Neutrophil (primary cell): ENCODE measurements around the gene LRTM1.

Experiments used
- H3K27ac ChIP-seq: fragments of 200-600 bp; sonication (generic); 2 replicates; pipeline ENCODE4 v1.5.1; 2016; ENCODE audit warnings: mild to moderate bottlenecking, moderate library complexity
- H3K27me3 ChIP-seq: fragments of 200-600 bp; sonication (generic); 2 replicates; pipeline ENCODE4 v1.6.0; 2016; ENCODE audit warnings: mild to moderate bottlenecking
- H3K36me3 ChIP-seq: fragments of 200-600 bp; sonication (generic); 2 replicates; pipeline ENCODE4 v1.5.1; 2017
- H3K4me1 ChIP-seq, 2 experiments: fragments of 200-600 bp in 1 of 2; sonication (generic) in 1 of 2; 1 replicate in 1 of 2; 2 replicates in 1 of 2; pipeline versions ENCODE4 v1.5.1 to v1.6.1; 2013 to 2016; ENCODE audit warnings: low read depth in 1 of 2, low read length in 1 of 2, mild to moderate bottlenecking in 1 of 2, moderate library complexity in 1 of 2; ENCODE audit not compliant: control insufficient read depth in 1 of 2, insufficient read depth in 1 of 2
- H3K4me3 ChIP-seq, 2 experiments: fragments of 200-600 bp in 1 of 2; sonication (generic) in 1 of 2; 1 replicate in 1 of 2; 2 replicates in 1 of 2; pipeline ENCODE4 v1.5.1; 2013 to 2016; ENCODE audit warnings: low read depth in 1 of 2, low read length in 1 of 2, mild to moderate bottlenecking in 1 of 2, moderate library complexity in 1 of 2
- H3K9me3 ChIP-seq: fragments of 200-600 bp; sonication (generic); 2 replicates; pipeline ENCODE4 v1.5.1; 2016
- CTCF ChIP-seq: fragments of 200-600 bp; sonication (generic); IDR thresholded peaks from 2 replicates; pipeline ENCODE4 v1.5.1; 2016; ENCODE audit warnings: antibody characterized with exemption

The LRTM1 gene

GRCh38 chr3:54882129-54882833, 45.6 kb downstream of the LRTM1 start:
- TF ChIP-seq CTCF: no peak
- Histone ChIP-seq H3K27me3 (no peaks in the 10 kb centered on the region), H3K27ac (no peak overlapping the region), H3K4me3 (no peak overlapping the region), H3K36me3 (no peaks in the 10 kb centered on the region), H3K9me3 (no peaks in the 10 kb centered on the region), H3K4me1 (no peaks in the 10 kb centered on the region)

- Histone ChIP-seq H3K36me3 (no peaks in the 10 kb centered on the region), H3K4me1 (no peaks in the 10 kb centered on the region), H3K27ac (no peak overlapping the region), H3K9me3 (no peaks in the 10 kb centered on the region), H3K27me3 (no peaks in the 10 kb centered on the region), H3K4me3 (no peak overlapping the region)
- no peak for TF ChIP-seq CTCF
These were observed 49.7 kb downstream of the LRTM1 start for GRCh38 chr3:54878145-54878544.

- TF ChIP-seq CTCF: no peak
- Histone ChIP-seq H3K4me3 (no peak overlapping the region), H3K9me3 (no peaks in the 10 kb centered on the region), H3K36me3 (no peaks in the 10 kb centered on the region), H3K27ac (no peak overlapping the region), H3K27me3 (no peaks in the 10 kb centered on the region), H3K4me1 (no peaks in the 10 kb centered on the region)
These were observed 50.1 kb downstream of the LRTM1 start for GRCh38 chr3:54877730-54878129.

GRCh38 chr3:54876694-54877093, 51.2 kb downstream of the LRTM1 start:
- Histone ChIP-seq H3K4me1 (no peaks in the 10 kb centered on the region), H3K4me3 (no peak overlapping the region), H3K27me3 (no peaks in the 10 kb centered on the region), H3K9me3 (no peaks in the 10 kb centered on the region), H3K36me3 (no peaks in the 10 kb centered on the region), H3K27ac (no peak overlapping the region)
- no peak for TF ChIP-seq CTCF

GRCh38 chr3:54875596-54876268, 52.1 kb downstream of the LRTM1 start:
- no peak overlapping the region for H3K27ac ChIP-seq
- H3K4me1 ChIP-seq: no peaks in the 10 kb centered on the region
- no peak overlapping the region for H3K4me3 ChIP-seq
- no peaks in the 10 kb centered on the region for H3K9me3 ChIP-seq
- no peaks in the 10 kb centered on the region for H3K27me3 ChIP-seq
- no peak for TF ChIP-seq CTCF
- no peaks in the 10 kb centered on the region for H3K36me3 ChIP-seq
